Tibial nerve (tissue), 4 donors: Measurements from ENCODE around the gene ARHGEF37. TPM values are rescaled to one million over a fixed set of nuclear protein-coding genes. Genes with fewer than 3 reads are reported as not detected.

Source experiments
- DNase-seq, 2 donors: peaks; one replicate each; pipeline ENCODE4 v3.0.0-alpha.2; 2019; ENCODE audit warnings: low spot score in 2 of 2
- H3K27ac ChIP-seq, 4 donors: fragments of 200-600 bp; sonication (generic) in 3 of 4; one replicate each; pipeline ENCODE4 v1.5.1; 2017 to 2019; ENCODE audit warnings: mild to moderate bottlenecking in 1 of 4
- H3K27me3 ChIP-seq, 2 donors: fragments of 200-600 bp; sonication (generic) in 1 of 2; one replicate each; pipeline versions ENCODE4 v1.5.1 to v1.6.0; 2017 to 2019
- H3K36me3 ChIP-seq, 3 donors: fragments of 200-600 bp; sonication (generic); one replicate each; pipeline ENCODE4 v1.5.1; 2018 to 2019
- H3K4me1 ChIP-seq, 4 donors: fragments of 200-600 bp; sonication (generic) in 3 of 4; one replicate each; pipeline ENCODE4 v1.5.1; 2017 to 2019
- H3K4me3 ChIP-seq, 4 donors: fragments of 200-600 bp; sonication (generic) in 3 of 4; one replicate each; pipeline ENCODE4 v1.5.1; 2017 to 2019; ENCODE audit warnings: mild to moderate bottlenecking in 1 of 4, moderate library complexity in 1 of 4
- H3K9me3 ChIP-seq, 4 donors: fragments of 200-600 bp; sonication (generic) in 3 of 4; one replicate each; pipeline ENCODE4 v1.5.1; 2017 to 2019
- EP300 ChIP-seq, 2 donors: sonication (generic); formaldehyde crosslinking; IDR thresholded peaks; one replicate each; pipeline ENCODE4 v1.6.1; 2017; ENCODE audit warnings: antibody characterized with exemption in 2 of 2, mild to moderate bottlenecking in 1 of 2
- POLR2A ChIP-seq, 2 donors: fragments of 450-650 bp; IDR thresholded peaks; one replicate each; pipeline ENCODE4 v1.6.1; 2017; ENCODE audit warnings: antibody characterized with exemption in 2 of 2, mild to moderate bottlenecking in 2 of 2, moderate library complexity in 2 of 2
- WGBS, 2 donors: methylation state at CpG; one replicate each; pipeline ENCODE4 v1.1.5; 2018; 5-methylcytosine and 5-hydroxymethylcytosine counted together
- total RNA-seq, 4 donors: library from RNA; depleted of rRNA; stranded (reverse); fragments of >200 nt; gene quantifications; one replicate each; pipeline ENCODE4 v1.1.0, GENCODE V29; 2016
- TF ChIP-seq, protein P1 (sequence below), 5 experiments: fragments of 200-600 bp in 3 of 5; fragments of 450-650 bp in 2 of 5; sonication (generic) in 3 of 5; IDR thresholded peaks; one replicate each; pipeline ENCODE4 v1.5.1; 2016 to 2019; ENCODE audit warnings: antibody characterized with exemption in 5 of 5, mild to moderate bottlenecking in 3 of 5, moderate library complexity in 2 of 5

The ARHGEF37 gene
- total RNA-seq, 4 donors from 2014 or later: 28.8 to 73.7 (median 62.7) TPM

- Histone ChIP-seq H3K27ac (no peak overlapping the region), H3K4me3 (no peak overlapping the region), H3K4me1 (peaks cover 0 to 90% (median 51%) of the 10 kb centered on the region in 4 donors), H3K36me3 (peaks cover 0 to 33% (median 0%) of the 10 kb centered on the region in 3 donors), H3K27me3 (no peaks in the 10 kb centered on the region), H3K9me3 (no peaks in the 10 kb centered on the region)
- DNase-seq: no peak
- TF ChIP-seq EP300 (IDR thresholded peaks at IDR 0.05): no peak
- no peak for TF ChIP-seq POLR2A (IDR thresholded peaks at IDR 0.05)
- TF ChIP-seq, protein P1, sequence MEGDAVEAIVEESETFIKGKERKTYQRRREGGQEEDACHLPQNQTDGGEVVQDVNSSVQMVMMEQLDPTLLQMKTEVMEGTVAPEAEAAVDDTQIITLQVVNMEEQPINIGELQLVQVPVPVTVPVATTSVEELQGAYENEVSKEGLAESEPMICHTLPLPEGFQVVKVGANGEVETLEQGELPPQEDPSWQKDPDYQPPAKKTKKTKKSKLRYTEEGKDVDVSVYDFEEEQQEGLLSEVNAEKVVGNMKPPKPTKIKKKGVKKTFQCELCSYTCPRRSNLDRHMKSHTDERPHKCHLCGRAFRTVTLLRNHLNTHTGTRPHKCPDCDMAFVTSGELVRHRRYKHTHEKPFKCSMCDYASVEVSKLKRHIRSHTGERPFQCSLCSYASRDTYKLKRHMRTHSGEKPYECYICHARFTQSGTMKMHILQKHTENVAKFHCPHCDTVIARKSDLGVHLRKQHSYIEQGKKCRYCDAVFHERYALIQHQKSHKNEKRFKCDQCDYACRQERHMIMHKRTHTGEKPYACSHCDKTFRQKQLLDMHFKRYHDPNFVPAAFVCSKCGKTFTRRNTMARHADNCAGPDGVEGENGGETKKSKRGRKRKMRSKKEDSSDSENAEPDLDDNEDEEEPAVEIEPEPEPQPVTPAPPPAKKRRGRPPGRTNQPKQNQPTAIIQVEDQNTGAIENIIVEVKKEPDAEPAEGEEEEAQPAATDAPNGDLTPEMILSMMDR (IDR thresholded peaks at IDR 0.05): no peak
- 80 to 88% methylated on average over 6 of the region's 6 CpGs for WGBS, 2 donors
Observed at GRCh38 chr5:149541893-149542292, 39.4 kb upstream of the ARHGEF37 start.

DNA sequence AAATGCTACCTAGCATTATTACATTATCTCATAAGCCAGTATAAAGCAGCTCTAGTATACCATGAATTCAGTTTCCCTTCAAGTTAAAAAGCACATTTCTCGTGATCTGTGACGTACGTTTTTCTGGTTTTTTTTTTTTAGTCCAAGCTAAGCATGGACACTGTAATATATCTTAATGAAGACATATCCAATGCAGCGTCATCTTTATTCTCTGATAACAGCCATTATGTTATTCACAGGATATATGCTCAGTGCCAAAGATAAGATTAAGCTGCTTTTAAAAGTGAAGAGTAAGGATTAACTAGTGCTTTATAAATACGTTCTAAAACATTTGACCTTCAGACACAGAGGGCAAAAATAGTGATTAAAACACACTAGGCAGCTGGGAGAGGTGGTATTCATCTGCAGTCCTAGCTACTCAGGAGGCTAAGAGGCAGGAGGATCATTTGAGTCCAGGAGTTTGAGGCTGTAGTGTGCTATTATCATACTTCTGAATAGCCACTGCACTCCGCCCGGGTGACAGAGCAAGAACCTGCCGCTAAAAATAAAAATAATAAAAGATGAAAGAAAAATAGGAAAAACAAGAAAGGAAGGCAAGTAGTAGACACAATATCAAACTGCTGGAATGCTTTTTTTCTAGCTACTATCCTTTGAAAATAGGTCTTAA lies 37.8 kb upstream of the ARHGEF37 start:
- no peaks in the 10 kb centered on the region for H3K27me3 ChIP-seq
- peak overlapping the region in 3 of 4 donors; percentile 29 to 68 (median 58) for H3K27ac ChIP-seq
- H3K36me3 ChIP-seq: peaks cover 0 to 37% (median 0%) of the 10 kb centered on the region in 3 donors
- no peak for DNase-seq
- 42 to 46% methylated on average over 8 of the region's 8 CpGs for WGBS, 2 donors
- peak overlapping the region in 1 of 4 donors; percentile 9 for H3K4me3 ChIP-seq
- TF ChIP-seq POLR2A (IDR thresholded peaks at IDR 0.05) (no peak), EP300 (IDR thresholded peaks at IDR 0.05) (no peak)
- TF ChIP-seq, protein P1 (IDR thresholded peaks at IDR 0.05): no peak
- no peaks in the 10 kb centered on the region for H3K9me3 ChIP-seq
- peaks cover 0 to 93% (median 62%) of the 10 kb centered on the region in 4 donors for H3K4me1 ChIP-seq

DNA sequence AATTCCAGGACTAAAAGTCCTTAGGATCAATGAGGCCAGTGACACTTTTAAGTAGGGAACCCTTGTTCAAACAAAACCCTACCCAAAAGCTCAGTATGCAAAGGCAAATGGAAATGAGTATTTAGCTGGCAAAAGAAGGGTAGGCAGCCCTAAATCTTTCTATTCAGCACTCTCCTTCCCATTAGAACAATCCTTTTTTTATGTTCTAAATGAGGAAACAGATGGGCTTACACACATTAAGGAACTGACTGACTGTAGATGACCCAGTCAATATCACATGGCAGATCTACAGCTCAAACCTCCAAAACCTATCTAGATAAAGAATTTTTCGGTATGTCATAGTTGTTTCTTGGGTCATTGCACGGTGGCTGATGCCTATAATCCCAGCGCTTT lies 37.3 kb upstream of the ARHGEF37 start:
- Histone ChIP-seq H3K4me1 (peaks cover 0 to 93% (median 65%) of the 10 kb centered on the region in 4 donors), H3K27ac (peak overlapping the region in 3 of 4 donors; percentile 29 to 68 (median 58)), H3K4me3 (no peak overlapping the region), H3K9me3 (no peaks in the 10 kb centered on the region), H3K27me3 (no peaks in the 10 kb centered on the region), H3K36me3 (peaks cover 0 to 38% (median 0%) of the 10 kb centered on the region in 3 donors)
- DNase-seq: no peak
- TF ChIP-seq POLR2A (IDR thresholded peaks at IDR 0.05): no peak
- TF ChIP-seq EP300 (IDR thresholded peaks at IDR 0.05): no peak
- TF ChIP-seq, protein P1 (IDR thresholded peaks at IDR 0.05): no peak
- WGBS, 2 donors: 45 to 52% methylated on average over 3 of the region's 3 CpGs

GRCh38 chr5:149545327-149545726 lies 36.0 kb upstream of the ARHGEF37 start:
- no peak for DNase-seq
- Histone ChIP-seq H3K4me1 (peaks cover 0 to 83% (median 58%) of the 10 kb centered on the region in 4 donors), H3K4me3 (no peak overlapping the region), H3K36me3 (peaks cover 0 to 38% (median 0%) of the 10 kb centered on the region in 3 donors), H3K9me3 (no peaks in the 10 kb centered on the region), H3K27ac (peak overlapping the region in 2 of 4 donors; percentile 14 to 58), H3K27me3 (no peaks in the 10 kb centered on the region)
- WGBS, 2 donors: 60 to 61% methylated on average over 3 to 6 of the region's 6 CpGs
- TF ChIP-seq POLR2A (IDR thresholded peaks at IDR 0.05) (no peak), EP300 (IDR thresholded peaks at IDR 0.05) (no peak)
- TF ChIP-seq, protein P1 (IDR thresholded peaks at IDR 0.05): no peak

DNA sequence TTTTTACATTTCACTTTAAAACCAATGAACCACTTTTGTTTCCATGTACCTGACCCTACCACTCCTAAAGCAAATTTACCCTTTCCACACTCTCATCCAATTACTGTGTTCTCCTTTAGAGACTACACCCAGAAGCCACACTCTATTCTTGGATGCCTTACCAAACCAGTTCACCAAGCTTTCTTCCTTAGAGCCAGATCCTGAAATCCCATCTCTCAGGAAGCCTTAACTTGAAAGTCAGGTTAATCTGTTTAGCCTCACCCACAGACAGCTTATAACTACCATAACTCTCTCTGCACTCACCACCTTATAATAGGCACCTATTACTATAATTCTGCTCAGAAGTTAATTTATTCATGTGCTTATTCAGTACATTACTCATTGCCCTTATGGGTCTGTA lies 34.3 kb upstream of the ARHGEF37 start:
- Histone ChIP-seq H3K36me3 (peaks cover 0 to 26% (median 0%) of the 10 kb centered on the region in 3 donors), H3K4me1 (peaks cover 0 to 69% (median 52%) of the 10 kb centered on the region in 4 donors), H3K4me3 (no peak overlapping the region), H3K27me3 (no peaks in the 10 kb centered on the region), H3K9me3 (no peaks in the 10 kb centered on the region), H3K27ac (peak overlapping the region in 1 of 4 donors; percentile 20)
- no peak for DNase-seq
- TF ChIP-seq EP300 (IDR thresholded peaks at IDR 0.05) (no peak), POLR2A (IDR thresholded peaks at IDR 0.05) (no peak)
- TF ChIP-seq, protein P1 (IDR thresholded peaks at IDR 0.05): no peak
